A549 (cell line): Measurements from ENCODE around the gene FANCI.

ENCODE experiments used
- CTCF ChIP-seq: fragments of >200 bp; sonication (Bioruptor Twin); formaldehyde crosslinking; IDR thresholded peaks from 3 replicates; pipeline ENCODE4 v1.5.1; 2016
- GATA3 ChIP-seq: IDR thresholded peaks from 2 replicates; pipeline ENCODE4 v1.6.1; 2012; ENCODE audit warnings: borderline replicate concordance

- TF ChIP-seq CTCF (no peak), GATA3 (no peak)
These were observed 120.6 kb downstream of the FANCI start for GRCh38 chr15:89364341-89364740.
